Fibroblast of peridontal ligament (primary cell): ENCODE results near the gene NRBP1.

Experiments
- DNase-seq: peaks from one replicate; pipeline ENCODE4 v3.0.0-alpha.2; 2010; ENCODE audit errors: extremely low read depth

NRBP1 gene

GRCh38 chr2:27428213-27428977 lies at the start of gene NRBP1:
TSS of gene NRBP1 (plus strand) at chr2:27428631. CDS start at chr2:27433274, 4,643 bp downstream.
- peak; percentile 78 for DNase-seq

DNA sequence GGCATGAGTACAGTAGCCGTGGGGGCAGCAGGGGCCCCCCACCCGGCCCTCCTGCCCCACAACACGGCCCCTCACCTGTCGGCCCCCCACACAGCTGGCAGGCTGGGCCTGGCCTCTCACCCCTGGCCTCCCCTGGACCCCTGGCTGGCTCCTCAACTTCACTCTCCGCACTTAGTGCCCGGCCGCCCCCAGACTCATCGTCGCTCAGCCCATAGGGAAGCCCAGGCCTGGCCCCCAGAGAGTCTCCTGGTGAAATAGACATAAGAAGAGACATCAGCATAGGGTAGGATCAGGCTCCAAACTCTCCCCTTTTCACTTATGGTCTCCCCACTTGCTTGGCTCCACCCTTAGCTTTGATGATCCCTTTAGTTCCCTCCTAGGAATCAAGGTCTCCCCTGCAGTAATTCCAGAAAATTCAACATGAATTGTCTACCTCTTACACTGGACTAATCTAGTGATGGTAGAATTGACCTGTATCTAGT lies 49.6 kb upstream of the NRBP1 start:
- no peak for DNase-seq

DNA sequence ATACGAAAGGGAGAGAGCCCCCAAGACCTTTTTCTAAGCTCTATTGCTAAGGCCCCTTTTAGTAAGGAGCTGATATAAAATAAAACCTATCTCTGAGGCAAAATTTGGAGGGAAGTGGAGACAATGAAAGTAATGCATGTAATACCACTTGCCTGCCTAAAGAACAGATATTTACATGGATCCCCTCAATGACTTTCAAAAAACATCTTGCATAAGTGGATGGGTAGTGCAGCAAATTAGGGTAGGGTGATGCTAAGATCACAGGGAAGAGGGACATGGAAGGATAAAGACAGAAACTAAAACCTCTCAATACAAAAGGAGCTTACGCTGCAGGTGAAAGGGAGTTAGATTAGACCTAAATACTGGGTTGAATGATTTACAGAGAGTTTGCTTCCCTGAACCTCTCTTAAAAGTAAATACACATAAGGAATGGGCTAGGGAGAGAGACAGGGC lies 49.0 kb upstream of the NRBP1 start:
- no peak for DNase-seq

DNA sequence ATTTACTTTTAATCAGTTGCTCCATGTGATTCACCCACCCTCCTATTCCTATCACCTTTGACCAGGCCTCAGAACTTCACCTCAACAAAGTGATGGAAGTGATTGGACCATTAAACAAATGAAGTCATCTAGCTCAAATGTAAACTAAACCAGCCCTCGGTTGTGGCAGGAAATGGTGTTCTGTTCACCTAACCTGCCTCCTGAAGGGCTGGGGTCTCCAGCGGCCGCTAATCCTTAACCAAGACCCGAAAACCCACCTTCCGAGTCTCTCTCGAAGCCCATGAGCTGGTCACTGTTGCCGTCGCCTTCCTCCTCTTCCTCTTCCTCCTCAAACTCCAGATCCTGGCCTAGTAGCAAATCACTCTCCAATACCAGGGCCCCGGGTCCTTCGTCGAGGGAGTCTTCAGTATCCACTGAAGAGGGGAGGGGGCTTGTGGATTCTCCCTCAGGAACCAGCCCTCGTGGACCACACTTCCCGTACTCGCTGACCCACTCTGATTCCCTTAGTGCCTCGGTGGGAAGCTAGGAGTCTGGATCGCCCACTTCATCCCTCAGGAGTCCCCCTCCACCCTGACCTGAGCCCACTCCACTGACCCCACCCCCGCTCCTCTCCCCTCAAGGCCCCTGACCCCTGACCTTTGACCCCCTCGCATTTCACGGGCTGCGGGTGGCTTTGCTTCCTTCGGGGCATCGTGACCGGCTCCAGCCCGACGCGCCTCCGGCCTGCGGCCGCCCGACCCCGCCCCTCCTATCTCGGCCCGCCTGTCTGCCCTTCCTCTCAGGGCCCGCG lies 48.4 kb upstream of the NRBP1 start:
- peak; percentile 42 for DNase-seq

- peak; percentile 91 for DNase-seq
Observed at GRCh38 chr2:27380626-27381545, 47.5 kb upstream of the NRBP1 start, which contains the start of gene ZNF513. TSS of gene ZNF513 (minus strand) at chr2:27380734. CDS start at chr2:27380526, 208 bp downstream.

GRCh38 chr2:27381577-27382181 lies 46.8 kb upstream of the NRBP1 start:
- DNase-seq = no peak

- DNase-seq = no peak
Observed at GRCh38 chr2:27390822-27391679, 37.4 kb upstream of the NRBP1 start.

DNA sequence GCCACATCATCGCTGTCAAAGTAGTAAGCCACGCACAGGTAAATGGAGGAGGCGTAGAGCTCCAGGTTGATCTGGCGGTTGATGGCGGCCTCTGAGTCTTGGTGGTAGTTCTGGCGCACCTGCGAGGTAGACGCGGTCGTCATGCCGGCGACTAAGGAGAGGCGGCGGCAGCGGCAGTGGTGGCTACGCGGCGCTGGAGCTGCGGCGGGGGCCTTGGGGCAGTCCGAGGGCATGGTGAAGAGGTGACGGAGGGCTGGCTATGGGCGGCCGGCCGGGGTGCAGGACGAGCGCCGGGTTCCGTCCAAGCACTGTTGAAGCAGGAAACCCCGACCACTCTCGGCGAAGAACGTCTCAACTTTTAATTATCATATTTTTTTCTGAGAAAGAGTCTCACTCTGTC lies 35.2 kb upstream of the NRBP1 start:
- DNase-seq = no peak

DNA sequence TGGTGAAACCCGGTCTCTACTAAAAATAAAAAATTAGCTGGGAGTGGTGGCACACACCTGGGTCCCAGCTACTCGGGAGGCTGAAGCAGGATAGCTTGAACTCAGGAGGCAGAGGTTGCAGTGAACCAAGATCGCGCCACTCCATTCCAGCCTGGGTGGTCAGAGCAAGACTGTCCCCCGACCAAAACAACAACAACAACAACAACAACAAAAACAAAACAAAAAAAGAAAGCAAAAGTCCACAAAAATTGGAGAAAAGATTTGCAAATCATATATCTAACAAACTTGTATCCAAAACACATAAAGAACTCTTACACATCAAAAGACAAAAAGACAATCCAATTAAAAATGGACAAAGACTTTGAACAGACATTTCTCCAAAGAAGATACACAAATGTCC lies 29.5 kb upstream of the NRBP1 start:
- DNase-seq = no peak

DNA sequence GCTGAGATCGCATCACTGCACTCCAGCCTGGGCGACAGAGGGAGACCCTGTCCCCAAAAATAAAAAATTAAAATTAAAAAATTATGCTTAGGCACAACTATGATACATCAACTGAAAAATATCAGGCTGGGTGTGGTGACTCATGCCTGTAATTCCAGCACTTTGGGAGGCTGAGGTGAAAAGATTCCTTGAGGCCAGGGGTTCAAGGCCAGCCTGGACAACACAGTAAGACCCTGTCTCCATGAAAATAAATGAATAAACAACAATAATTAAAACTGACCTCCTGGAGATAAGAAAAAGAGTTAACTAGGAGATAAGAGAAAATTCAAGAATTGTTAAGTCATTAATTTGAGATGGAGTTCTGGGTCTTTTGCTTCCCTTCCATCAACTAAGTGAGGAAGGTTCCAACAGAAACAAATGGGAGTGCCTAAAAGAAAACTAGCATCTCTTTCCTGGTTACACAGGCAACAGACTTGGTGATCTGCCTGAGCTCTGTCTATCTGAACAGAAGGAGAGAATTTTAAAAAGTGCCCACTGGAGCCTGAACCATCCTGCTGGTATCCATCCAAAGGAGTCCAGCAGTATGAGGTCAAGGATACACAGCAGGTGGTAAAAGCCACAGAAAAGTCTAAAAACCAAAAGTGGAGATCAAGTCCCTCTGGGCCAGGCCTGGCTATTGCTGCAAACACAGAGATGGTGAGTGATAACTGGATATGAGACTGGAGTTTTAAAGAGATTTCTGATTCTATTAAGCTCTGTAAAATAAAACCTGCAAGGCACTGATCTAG lies 27.9 kb upstream of the NRBP1 start:
- DNase-seq = no peak

- DNase-seq = peak; percentile 62
Observed at GRCh38 chr2:27407798-27408491, 20.5 kb upstream of the NRBP1 start.

- peak; percentile 15 for DNase-seq
Observed at GRCh38 chr2:27408601-27409320, 19.7 kb upstream of the NRBP1 start.

DNA sequence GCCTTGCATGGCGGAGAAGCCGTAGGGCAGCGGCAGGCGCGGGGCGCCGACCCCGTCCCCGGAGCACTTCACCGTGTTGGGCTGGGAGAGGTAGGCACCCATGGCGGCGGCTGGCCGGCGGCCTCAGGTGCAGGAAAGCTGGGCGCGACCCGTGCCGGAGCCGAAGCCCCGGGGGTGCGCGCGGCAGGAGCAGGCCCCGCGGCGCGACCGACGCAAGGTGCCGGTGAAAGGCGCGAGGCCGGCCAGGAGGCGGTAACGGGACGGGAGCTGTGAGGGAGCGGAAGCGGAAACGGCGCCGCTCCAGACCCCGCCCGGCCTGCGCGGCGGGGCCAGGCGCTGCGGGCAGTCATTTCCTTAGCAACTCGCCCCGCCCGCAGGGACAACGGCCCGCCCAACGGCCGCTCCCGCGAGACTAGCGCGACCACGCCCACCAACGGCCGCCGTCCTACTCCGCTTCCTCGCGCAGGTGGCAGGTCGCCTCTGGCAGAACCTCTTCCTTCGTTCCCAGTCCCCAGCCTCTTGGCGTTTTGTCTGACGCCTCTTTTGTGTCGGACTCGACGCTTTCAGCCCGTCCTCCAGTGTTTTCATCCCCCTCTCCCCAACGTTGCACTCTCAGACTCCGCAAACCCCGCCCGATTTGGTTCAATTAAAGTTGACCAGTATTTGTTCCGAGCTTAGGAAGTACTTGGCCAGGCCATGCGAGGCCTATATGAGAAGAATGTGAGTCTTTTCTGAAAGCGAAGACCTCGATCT lies 18.9 kb upstream of the NRBP1 start, which contains the start of gene PPM1G:
PPM1G (minus strand) TSS at position 271 of the 753 bp plus-strand sequence; CDS start at position 102, 169 bp downstream.
- DNase-seq = peak; percentile 83

DNA sequence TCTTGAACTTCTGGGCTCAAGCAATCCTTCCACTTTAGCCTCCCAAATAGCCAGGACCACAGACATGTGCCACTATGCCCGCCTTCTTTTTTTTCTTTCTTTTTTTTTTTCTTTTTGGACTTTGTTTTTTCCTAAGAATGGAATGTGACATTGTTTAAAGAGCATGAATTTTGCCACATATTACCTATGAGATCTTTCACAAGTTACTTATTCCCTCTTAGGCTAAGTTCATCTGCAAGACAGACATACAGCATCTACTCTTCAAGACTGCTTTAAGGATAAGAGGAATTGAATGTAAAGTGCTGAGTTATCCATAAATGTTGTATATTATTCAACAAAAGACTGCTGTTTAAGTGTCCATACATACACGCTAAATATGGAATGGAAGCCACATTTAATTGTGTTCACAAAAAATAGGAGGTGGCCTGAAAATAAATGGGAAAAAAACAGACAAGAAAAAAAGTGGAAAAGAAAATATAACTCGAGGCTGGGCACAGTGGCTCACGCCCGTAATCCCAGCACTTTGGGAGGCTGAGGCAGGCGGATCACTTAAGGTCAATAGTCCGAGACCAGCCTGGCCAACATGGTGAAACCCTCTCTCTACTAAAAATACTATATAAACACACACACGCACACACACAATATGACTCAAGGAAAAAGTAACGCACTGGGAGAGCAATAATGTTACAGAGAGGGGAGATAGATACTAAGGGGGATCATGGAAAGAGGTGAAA lies 15.8 kb upstream of the NRBP1 start:
- DNase-seq = no peak

GRCh38 chr2:27416151-27416550 lies 12.3 kb upstream of the NRBP1 start:
- DNase-seq = no peak

GRCh38 chr2:27420996-27421395 lies 7.4 kb upstream of the NRBP1 start:
- no peak for DNase-seq
